ENCODE measurements around the gene MYLK. TPM values are rescaled to one million over a fixed set of nuclear protein-coding genes. Genes with fewer than 3 reads are reported as not detected.

The MYLK gene
- total and polyA plus RNA-seq, 9 of the 15 experiments (the other 6 are each of a cell fraction or from before 2014, with no cell fraction given), result 0.11 to 0.53 (median 0.18) TPM; not detected in 2

DNA sequence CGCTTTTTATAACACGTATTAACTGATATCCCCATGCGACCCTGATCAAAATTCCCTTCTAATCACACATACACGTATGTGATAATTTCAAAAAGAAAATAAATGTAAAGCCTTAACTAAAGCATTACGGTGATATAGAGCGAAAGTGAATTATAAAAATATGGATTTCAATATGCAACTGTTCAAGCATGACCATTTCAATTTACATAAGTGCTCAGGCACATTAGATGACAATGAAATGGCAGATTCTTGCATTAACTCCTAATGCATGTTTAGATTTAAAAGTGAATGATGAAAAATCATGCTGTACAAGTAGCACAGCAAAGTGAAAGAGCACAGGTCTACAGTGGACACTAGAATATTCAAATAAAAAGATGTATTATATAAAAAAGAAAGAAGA is 140.1 kb downstream of the MYLK start (continued):
- TF ChIP-seq, protein P1, sequence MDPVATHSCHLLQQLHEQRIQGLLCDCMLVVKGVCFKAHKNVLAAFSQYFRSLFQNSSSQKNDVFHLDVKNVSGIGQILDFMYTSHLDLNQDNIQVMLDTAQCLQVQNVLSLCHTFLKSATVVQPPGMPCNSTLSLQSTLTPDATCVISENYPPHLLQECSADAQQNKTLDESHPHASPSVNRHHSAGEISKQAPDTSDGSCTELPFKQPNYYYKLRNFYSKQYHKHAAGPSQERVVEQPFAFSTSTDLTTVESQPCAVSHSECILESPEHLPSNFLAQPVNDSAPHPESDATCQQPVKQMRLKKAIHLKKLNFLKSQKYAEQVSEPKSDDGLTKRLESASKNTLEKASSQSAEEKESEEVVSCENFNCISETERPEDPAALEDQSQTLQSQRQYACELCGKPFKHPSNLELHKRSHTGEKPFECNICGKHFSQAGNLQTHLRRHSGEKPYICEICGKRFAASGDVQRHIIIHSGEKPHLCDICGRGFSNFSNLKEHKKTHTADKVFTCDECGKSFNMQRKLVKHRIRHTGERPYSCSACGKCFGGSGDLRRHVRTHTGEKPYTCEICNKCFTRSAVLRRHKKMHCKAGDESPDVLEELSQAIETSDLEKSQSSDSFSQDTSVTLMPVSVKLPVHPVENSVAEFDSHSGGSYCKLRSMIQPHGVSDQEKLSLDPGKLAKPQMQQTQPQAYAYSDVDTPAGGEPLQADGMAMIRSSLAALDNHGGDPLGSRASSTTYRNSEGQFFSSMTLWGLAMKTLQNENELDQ (CRISPR knock-in tag; IDR thresholded peaks at IDR 0.05; ENCODE audit: borderline replicate concordance), result no peak
- no peak for TF ChIP-seq TEAD1 (CRISPR knock-in tag; IDR thresholded peaks at IDR 0.05)
- no peak for TF ChIP-seq ZNF253 (CRISPR knock-in tag; conservative IDR thresholded peaks at IDR 0.05)

DNA sequence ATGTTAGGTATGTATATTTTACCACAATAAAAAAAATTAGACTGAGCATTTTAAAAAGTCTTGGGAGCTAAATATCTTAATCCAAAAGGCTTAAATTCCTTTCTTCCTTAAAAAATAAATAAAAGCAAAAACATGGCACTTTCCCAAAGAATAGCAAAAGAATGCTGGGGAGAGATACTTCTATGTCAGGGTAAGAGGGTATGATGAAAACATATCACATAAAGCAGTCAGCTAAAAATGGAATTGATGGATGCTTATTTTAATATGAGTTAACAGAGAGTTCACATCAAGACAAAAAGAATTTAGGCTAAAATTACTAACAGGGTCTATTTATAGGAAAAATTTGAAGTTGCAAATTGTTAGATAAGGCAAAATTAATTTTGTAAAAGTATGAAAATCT is 141.0 kb downstream of the MYLK start:
- no peak overlapping the region for H2AFZ ChIP-seq (ENCODE audit: low read depth, low read length)
- no peak overlapping the region for H3K9ac ChIP-seq (ENCODE audit: insufficient read depth in 1 of 2, low read depth in 2 of 2, low read length in 2 of 2)
- BruUV-seq (replicated peaks), result no TSS peak
- H3K27ac ChIP-seq (ENCODE audit: extremely low read depth, low read depth, low read length), result no peak overlapping the region
- no peaks in the 10 kb centered on the region for H3K9me3 ChIP-seq (replicated peaks; ENCODE audit: control insufficient read depth, insufficient read depth, low read depth, low read length)
- intact Hi-C loops (cut with micrococcal nuclease), result no loop called here
- in situ Hi-C loops (cut with MboI), result no loop called here
- CTCF ChIA-PET (ENCODE audit: low intra/inter-chr PET ratio), result no interaction called here
- no peaks in the 10 kb centered on the region for H3K4me1 ChIP-seq (replicated peaks in 1 of 2; ENCODE audit: control insufficient read depth in 2 of 2, insufficient read depth in 2 of 2, low read length in 2 of 2)
- H3K36me3 ChIP-seq (ENCODE audit: control insufficient read depth, insufficient read depth, low read length), result no peaks in the 10 kb centered on the region
- H3K4me3 ChIP-seq, result no peak overlapping the region
- POLR2A ChIA-PET, result no interaction called here
- H4K20me1 ChIP-seq (replicated peaks; ENCODE audit: control insufficient read depth, insufficient read depth, low read length), result no peaks in the 10 kb centered on the region
- FAIRE-seq, result no peak
- no peaks in the 10 kb centered on the region for H3K9me1 ChIP-seq (ENCODE audit: control insufficient read depth, insufficient read depth, low read length)
- ATAC-seq, result no peak
- no peak overlapping the region for H3K4me2 ChIP-seq (ENCODE audit: insufficient read depth, low read length)
- TF ChIP-seq HSF4 (CRISPR knock-in tag; IDR thresholded peaks at IDR 0.05; ENCODE audit: borderline replicate concordance), result no peak
- no peak for TF ChIP-seq ZSCAN29 (IDR thresholded peaks at IDR 0.05)
- no peak for TF ChIP-seq GATAD2B (IDR thresholded peaks at IDR 0.05; ENCODE audit: borderline replicate concordance)
- TF ChIP-seq, protein P2, sequence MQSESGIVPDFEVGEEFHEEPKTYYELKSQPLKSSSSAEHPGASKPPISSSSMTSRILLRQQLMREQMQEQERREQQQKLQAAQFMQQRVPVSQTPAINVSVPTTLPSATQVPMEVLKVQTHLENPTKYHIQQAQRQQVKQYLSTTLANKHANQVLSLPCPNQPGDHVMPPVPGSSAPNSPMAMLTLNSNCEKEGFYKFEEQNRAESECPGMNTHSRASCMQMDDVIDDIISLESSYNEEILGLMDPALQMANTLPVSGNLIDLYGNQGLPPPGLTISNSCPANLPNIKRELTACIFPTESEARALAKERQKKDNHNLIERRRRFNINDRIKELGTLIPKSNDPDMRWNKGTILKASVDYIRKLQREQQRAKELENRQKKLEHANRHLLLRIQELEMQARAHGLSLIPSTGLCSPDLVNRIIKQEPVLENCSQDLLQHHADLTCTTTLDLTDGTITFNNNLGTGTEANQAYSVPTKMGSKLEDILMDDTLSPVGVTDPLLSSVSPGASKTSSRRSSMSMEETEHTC (IDR thresholded peaks at IDR 0.05), result no peak
- no peak for TF ChIP-seq ZNF79 (CRISPR knock-in tag; IDR thresholded peaks at IDR 0.05; ENCODE audit: low read depth)
- no peak for TF ChIP-seq L3MBTL2 (IDR thresholded peaks at IDR 0.05)
- TF ChIP-seq NFRKB (IDR thresholded peaks at IDR 0.05; ENCODE audit: low read depth), result no peak
- no peak for TF ChIP-seq ZNF224 (CRISPR knock-in tag; IDR thresholded peaks at IDR 0.05)
- TF ChIP-seq, protein P3, sequence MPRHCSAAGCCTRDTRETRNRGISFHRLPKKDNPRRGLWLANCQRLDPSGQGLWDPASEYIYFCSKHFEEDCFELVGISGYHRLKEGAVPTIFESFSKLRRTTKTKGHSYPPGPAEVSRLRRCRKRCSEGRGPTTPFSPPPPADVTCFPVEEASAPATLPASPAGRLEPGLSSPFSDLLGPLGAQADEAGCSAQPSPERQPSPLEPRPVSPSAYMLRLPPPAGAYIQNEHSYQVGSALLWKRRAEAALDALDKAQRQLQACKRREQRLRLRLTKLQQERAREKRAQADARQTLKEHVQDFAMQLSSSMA (CRISPR knock-in tag; IDR thresholded peaks at IDR 0.05), result no peak
- TF ChIP-seq MAZ (CRISPR knock-in tag; conservative IDR thresholded peaks at IDR 0.05 in 1 of 2, IDR thresholded peaks at IDR 0.05 in 1 of 2), result no peak
- TF ChIP-seq, protein P4, sequence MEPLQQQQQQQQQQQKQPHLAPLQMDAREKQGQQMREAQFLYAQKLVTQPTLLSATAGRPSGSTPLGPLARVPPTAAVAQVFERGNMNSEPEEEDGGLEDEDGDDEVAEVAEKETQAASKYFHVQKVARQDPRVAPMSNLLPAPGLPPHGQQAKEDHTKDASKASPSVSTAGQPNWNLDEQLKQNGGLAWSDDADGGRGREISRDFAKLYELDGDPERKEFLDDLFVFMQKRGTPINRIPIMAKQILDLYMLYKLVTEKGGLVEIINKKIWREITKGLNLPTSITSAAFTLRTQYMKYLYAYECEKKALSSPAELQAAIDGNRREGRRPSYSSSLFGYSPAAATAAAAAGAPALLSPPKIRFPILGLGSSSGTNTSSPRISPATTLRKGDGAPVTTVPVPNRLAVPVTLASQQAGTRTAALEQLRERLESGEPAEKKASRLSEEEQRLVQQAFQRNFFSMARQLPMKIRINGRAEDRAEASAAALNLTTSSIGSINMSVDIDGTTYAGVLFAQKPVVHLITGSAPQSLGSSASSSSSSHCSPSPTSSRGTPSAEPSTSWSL (CRISPR knock-in tag; IDR thresholded peaks at IDR 0.05; ENCODE audit: borderline replicate concordance), result no peak
- TF ChIP-seq SP2 (IDR thresholded peaks at IDR 0.05; ENCODE audit: extremely low read depth, low read depth, low read length, poor library complexity, severe bottlenecking), result no peak
- TF ChIP-seq ZNF23 (CRISPR knock-in tag; IDR thresholded peaks at IDR 0.05), result no peak
- no peak for TF ChIP-seq PCBP2 (IDR thresholded peaks at IDR 0.05; ENCODE audit: low read depth, low read length, poor library complexity, severe bottlenecking)
- peaks cover 0 to 11% of the 10 kb centered on the region in 2 experiments; a peak in 2 of 5 replicates for H3K27me3 ChIP-seq (ENCODE audit: control insufficient read depth in 2 of 2, insufficient read depth in 2 of 2, low read length in 2 of 2)
- no peak for DNase-seq (ENCODE audit: extremely low read depth in 1 of 4, low spot score in 3 of 4)
- no peaks in the 10 kb centered on the region for H3K79me2 ChIP-seq (ENCODE audit: control insufficient read depth, insufficient read depth, low read length)

All from K562 (cell line).